Astrocyte (in vitro differentiated cells and primary cell): ENCODE data around the gene HLA-DRB5.

Experiments
- EZH2 ChIP-seq: IDR thresholded peaks from 2 replicates; pipeline ENCODE4 v1.6.1; 2012; ENCODE audit warnings: mild to moderate bottlenecking, low read length, inconsistent platforms; ENCODE audit not compliant: insufficient read depth
- TF ChIP-seq, protein P1 (sequence below): IDR thresholded peaks from 2 replicates; pipeline ENCODE4 v1.5.1; 2011; ENCODE audit warnings: low read depth, mild to moderate bottlenecking, inconsistent platforms, low read length, moderate library complexity; ENCODE audit not compliant: insufficient read depth

DNA sequence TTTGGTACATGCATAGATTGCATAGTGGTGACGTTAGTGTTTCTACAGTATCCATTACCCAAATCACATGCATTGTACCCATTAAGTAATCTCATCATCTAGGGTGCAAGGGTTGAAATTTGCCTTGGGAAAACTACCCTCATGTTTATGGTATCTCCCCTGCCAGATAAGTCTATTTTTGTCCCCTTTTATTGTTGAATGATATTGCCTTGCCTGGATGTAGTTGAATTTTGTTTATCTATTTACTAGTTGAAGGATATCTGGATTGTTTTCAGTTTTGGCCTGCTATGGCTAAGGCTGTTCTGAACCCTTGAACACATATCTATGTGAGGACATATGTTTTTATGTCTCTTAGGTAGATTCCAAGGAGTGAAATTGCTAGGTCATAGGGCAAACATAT, 46.2 kb upstream of the HLA-DRB5 start:
- TF ChIP-seq, protein P1, sequence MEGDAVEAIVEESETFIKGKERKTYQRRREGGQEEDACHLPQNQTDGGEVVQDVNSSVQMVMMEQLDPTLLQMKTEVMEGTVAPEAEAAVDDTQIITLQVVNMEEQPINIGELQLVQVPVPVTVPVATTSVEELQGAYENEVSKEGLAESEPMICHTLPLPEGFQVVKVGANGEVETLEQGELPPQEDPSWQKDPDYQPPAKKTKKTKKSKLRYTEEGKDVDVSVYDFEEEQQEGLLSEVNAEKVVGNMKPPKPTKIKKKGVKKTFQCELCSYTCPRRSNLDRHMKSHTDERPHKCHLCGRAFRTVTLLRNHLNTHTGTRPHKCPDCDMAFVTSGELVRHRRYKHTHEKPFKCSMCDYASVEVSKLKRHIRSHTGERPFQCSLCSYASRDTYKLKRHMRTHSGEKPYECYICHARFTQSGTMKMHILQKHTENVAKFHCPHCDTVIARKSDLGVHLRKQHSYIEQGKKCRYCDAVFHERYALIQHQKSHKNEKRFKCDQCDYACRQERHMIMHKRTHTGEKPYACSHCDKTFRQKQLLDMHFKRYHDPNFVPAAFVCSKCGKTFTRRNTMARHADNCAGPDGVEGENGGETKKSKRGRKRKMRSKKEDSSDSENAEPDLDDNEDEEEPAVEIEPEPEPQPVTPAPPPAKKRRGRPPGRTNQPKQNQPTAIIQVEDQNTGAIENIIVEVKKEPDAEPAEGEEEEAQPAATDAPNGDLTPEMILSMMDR: no peak
- TF ChIP-seq EZH2: no peak
